MCF 10A (cell line): ENCODE data around the gene SNX32. TPM values are rescaled to one million over a fixed set of nuclear protein-coding genes. Genes with fewer than 3 reads are reported as not detected.

Experiments used
- BruUV-seq: library from RNA; stranded (reverse); fragments of 400-500 nt; replicated peaks from 2 replicates; lab custom pipeline; 2021; lab: Mats Ljungman, UMichigan
- CTCF ChIA-PET: fragments of 300-600 bp; sonication (Branson Sonifier 250); formaldehyde crosslinking; extraction: SDS; loops from one replicate; lab custom pipeline; 2021; ENCODE audit warnings: antibody characterized with exemption, inconsistent platforms; lab: Yijun Ruan, JAX
- POLR2A ChIA-PET: fragments of 300-600, 350-650 bp; sonication (Branson Sonifier 250); formaldehyde crosslinking; extraction: SDS; loops from one replicate; lab custom pipeline; 2020; ENCODE audit warnings: antibody characterized with exemption, inconsistent platforms; lab: Yijun Ruan, JAX
- DNase-seq: peaks from one replicate; pipeline ENCODE4 v3.0.0-alpha.2; 2018; ENCODE audit not compliant: unreplicated experiment
- H3K27ac Mint-ChIP-seq: one replicate; pipeline ENCODE4 v1.8.0; 2022; ENCODE audit warnings: mild to moderate bottlenecking, low read depth, mixed read lengths; ENCODE audit not compliant: unreplicated experiment
- H3K27me3 Mint-ChIP-seq: one replicate; pipeline ENCODE4 v1.8.0; 2022; ENCODE audit warnings: mixed read lengths; ENCODE audit not compliant: insufficient read depth, unreplicated experiment
- H3K36me3 Mint-ChIP-seq: one replicate; pipeline ENCODE4 v1.8.0; 2022; ENCODE audit warnings: mild to moderate bottlenecking, moderate library complexity, mixed read lengths; ENCODE audit not compliant: insufficient read depth, unreplicated experiment
- H3K4me1 Mint-ChIP-seq: one replicate; pipeline ENCODE4 v1.8.0; 2022; ENCODE audit warnings: mixed read lengths; ENCODE audit not compliant: insufficient read depth, unreplicated experiment
- H3K4me3 Mint-ChIP-seq: one replicate; pipeline ENCODE4 v1.8.0; 2022; ENCODE audit warnings: mild to moderate bottlenecking, moderate library complexity, mixed read lengths; ENCODE audit not compliant: unreplicated experiment
- H3K9me3 Mint-ChIP-seq: one replicate; pipeline ENCODE4 v1.8.0; 2022; ENCODE audit warnings: mixed read lengths; ENCODE audit not compliant: unreplicated experiment
- CTCF ChIP-seq: fragments of 200-600 bp; IDR thresholded peaks from one replicate; pipeline ENCODE4 v1.8.0; 2022; ENCODE audit warnings: antibody characterized with exemption, mild to moderate bottlenecking; ENCODE audit not compliant: unreplicated experiment
- intact Hi-C: fragments of 100-400 bp; cut with micrococcal nuclease; formaldehyde crosslinking; loops from 2 replicates; pipeline ENCODE4 v1.14.1; 2022
- total RNA-seq: library from RNA; stranded (reverse); gene quantifications from 2 replicates; pipeline ENCODE4 v1.2.3, GENCODE V29; 2022

SNX32 gene
- total RNA-seq, 1 experiment from 2014 or later, result not detected

GRCh38 chr11:65793625-65794400 is 40.0 kb upstream of the SNX32 start:
- Mint-ChIP-seq H3K27ac (no peak overlapping the region), H3K4me3 (no peak overlapping the region), H3K36me3 (no peaks in the 10 kb centered on the region), H3K27me3 (peaks cover under 1% of the 10 kb centered on the region), H3K4me1 (peaks cover 7% of the 10 kb centered on the region), H3K9me3 (no peaks in the 10 kb centered on the region)
- ChIA-PET CTCF (interaction anchor here (1.4 to 5.2 kb wide), 4 partner anchors 10 to 82 kb away, joined by 3 to 41 read pairs (median 8); partner anchors contain the start of gene AP5B1), POLR2A (interaction anchor here (0.6 to 2.1 kb wide), 7 partner anchors 10 to 483 kb away, joined by 3 to 25 read pairs (median 4); partner anchors contain the start of gene AP5B1)
- BruUV-seq, result no TSS peak
- intact Hi-C loops, result no loop called here
- DNase-seq, result peak; percentile 36
- no peak for TF ChIP-seq CTCF

GRCh38 chr11:65794570-65795510 is 38.9 kb upstream of the SNX32 start:
- ChIA-PET POLR2A (no interaction called here), CTCF (interaction anchor here (1.8 to 5.2 kb wide), 2 partner anchors 15 to 23 kb away, joined by 5 to 41 read pairs; partner anchors contain the start of gene AP5B1)
- Mint-ChIP-seq H3K4me1 (peaks cover 7% of the 10 kb centered on the region), H3K36me3 (no peaks in the 10 kb centered on the region), H3K27ac (no peak overlapping the region), H3K9me3 (no peaks in the 10 kb centered on the region), H3K4me3 (no peak overlapping the region), H3K27me3 (no peaks in the 10 kb centered on the region)
- no TSS peak for BruUV-seq
- DNase-seq, result no peak
- TF ChIP-seq CTCF, result no peak
- intact Hi-C loops, result no loop called here

- no peaks in the 10 kb centered on the region for H3K36me3 Mint-ChIP-seq
Measured at GRCh38 chr11:65796726-65797601, 36.8 kb upstream of the SNX32 start.

More at GRCh38 chr11:65796726-65797601, 36.8 kb upstream of the SNX32 start:
- ChIA-PET POLR2A (interaction anchor here (1.5 to 2.9 kb wide), 2 partner anchors 10 to 17 kb away, joined by 3 to 8 read pairs; no protein-coding TSS in a partner anchor), CTCF (interaction anchor here (0.6 to 1.6 kb wide), 3 partner anchors 9 to 20 kb away, joined by 3 to 9 read pairs (median 6); no protein-coding TSS in a partner anchor)
- no peaks in the 10 kb centered on the region for H3K9me3 Mint-ChIP-seq
- peaks cover 7% of the 10 kb centered on the region for H3K4me1 Mint-ChIP-seq
- H3K27ac Mint-ChIP-seq, result no peak overlapping the region
- intact Hi-C loops, result no loop called here
- no TSS peak for BruUV-seq
- no peak for TF ChIP-seq CTCF
- no peak overlapping the region for H3K4me3 Mint-ChIP-seq
- DNase-seq, result no peak
- H3K27me3 Mint-ChIP-seq, result no peaks in the 10 kb centered on the region
